Measurements from ENCODE around the gene RBMY1J. TPM values are rescaled to one million over a fixed set of nuclear protein-coding genes. Genes with fewer than 3 reads are reported as not detected.
"Not testable (repeated sequence)": the region's sequence is repeated elsewhere in the genome, so short reads cannot be mapped to it uniquely, and the experiment has no call there.

Gene RBMY1J
- not detected for total RNA-seq

DNA sequence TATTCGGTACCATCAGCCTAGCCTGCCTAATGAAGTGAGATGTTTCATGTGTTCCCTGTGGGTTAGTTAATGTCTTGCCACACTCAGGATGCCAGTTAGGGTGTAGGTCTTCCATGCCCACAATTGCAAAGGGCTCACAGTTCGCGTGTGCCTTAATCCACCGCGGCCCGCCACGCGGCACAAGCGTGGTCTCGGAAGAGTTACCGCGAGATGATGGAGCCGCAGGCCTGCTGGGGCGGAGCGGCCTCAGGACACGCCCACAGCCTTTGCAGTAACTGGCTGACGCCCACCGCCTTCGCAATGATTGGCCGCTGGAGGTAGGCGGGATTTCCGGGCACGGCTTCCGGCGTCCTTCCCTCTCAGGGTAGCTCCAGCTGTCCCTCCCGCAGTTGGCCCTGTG lies at the start of gene RBMY1J:
RBMY1J (plus strand) TSS at position 301 of the 400 bp plus-strand sequence. CDS start 2,038 bp downstream, outside the sequence.
- WGBS, result no CpG with 5 or more reads among the region's 26 CpGs
- H3K9me3 ChIP-seq; H3K27me3 ChIP-seq; H3K36me3 ChIP-seq; H3K4me3 ChIP-seq; H3K27ac ChIP-seq (replicated peaks in 1 of 4); DNase-seq (ENCODE audit: extremely low spot score); H3K4me1 ChIP-seq; intact Hi-C loops (cut with DNase I): not testable (repeated sequence)

DNA sequence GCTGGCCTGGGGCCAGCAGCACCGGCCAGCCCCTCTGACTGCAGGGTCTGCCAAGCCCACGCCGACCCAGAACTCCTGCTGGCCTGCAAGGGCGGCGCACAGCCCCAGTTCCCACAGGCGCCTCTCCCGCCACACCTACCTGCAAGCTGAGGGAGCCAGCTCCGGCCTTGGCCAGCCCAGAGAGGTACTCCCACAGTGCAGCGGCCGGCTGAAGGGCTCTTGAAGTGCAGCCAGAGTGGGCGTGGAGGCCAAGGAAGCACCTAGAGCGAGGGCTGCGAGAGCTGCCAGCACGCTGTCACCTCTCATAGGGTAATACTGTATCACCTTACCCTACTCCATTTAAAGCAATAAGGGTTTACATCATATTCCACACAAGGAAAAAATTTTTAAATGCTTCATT lies 35.8 kb upstream of the RBMY1J start:
- TF ChIP-seq EP300 (IDR thresholded peaks at IDR 0.05) (no peak), POLR2A (IDR thresholded peaks at IDR 0.05; ENCODE audit: low read depth) (no peak), POLR2AphosphoS5 (IDR thresholded peaks at IDR 0.05) (no peak)
- TF ChIP-seq, protein P1, sequence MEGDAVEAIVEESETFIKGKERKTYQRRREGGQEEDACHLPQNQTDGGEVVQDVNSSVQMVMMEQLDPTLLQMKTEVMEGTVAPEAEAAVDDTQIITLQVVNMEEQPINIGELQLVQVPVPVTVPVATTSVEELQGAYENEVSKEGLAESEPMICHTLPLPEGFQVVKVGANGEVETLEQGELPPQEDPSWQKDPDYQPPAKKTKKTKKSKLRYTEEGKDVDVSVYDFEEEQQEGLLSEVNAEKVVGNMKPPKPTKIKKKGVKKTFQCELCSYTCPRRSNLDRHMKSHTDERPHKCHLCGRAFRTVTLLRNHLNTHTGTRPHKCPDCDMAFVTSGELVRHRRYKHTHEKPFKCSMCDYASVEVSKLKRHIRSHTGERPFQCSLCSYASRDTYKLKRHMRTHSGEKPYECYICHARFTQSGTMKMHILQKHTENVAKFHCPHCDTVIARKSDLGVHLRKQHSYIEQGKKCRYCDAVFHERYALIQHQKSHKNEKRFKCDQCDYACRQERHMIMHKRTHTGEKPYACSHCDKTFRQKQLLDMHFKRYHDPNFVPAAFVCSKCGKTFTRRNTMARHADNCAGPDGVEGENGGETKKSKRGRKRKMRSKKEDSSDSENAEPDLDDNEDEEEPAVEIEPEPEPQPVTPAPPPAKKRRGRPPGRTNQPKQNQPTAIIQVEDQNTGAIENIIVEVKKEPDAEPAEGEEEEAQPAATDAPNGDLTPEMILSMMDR (IDR thresholded peaks at IDR 0.05), result no peak
- no peak overlapping the region for H3K4me3 ChIP-seq

DNA sequence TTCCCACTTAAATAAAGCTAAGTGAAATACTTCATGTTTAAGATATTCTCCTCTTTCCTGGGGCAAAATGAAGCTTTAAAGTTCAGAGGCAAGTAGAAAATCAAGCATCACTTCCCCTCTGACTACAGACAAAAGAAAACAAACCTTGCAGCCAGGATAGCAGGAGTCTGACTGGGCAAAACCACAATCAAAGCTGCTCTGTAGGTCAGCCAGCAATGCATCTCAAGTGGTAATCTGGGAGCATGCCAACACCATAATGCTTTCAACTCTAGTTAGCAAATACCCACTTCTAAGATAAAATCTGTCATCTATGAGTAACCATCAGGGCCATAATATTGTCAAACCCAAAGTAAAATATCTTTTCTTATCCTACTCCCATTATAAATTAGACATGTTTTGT lies 32.6 kb upstream of the RBMY1J start:
- Histone ChIP-seq H3K36me3 (no peaks in the 10 kb centered on the region), H3K27me3 (no peaks in the 10 kb centered on the region), H3K9me3 (no peaks in the 10 kb centered on the region), H3K27ac (replicated peaks in 1 of 4) (no peak overlapping the region), H3K4me3 (no peak overlapping the region), H3K4me1 (no peaks in the 10 kb centered on the region)
- intact Hi-C loops (cut with DNase I), result no loop called here
- TF ChIP-seq POLR2AphosphoS5 (IDR thresholded peaks at IDR 0.05) (no peak), POLR2A (IDR thresholded peaks at IDR 0.05; ENCODE audit: low read depth) (no peak), EP300 (IDR thresholded peaks at IDR 0.05) (no peak)
- TF ChIP-seq, protein P1 (IDR thresholded peaks at IDR 0.05), result no peak
- no peak for DNase-seq (ENCODE audit: extremely low spot score)

More for the DNA sequence above, 35.8 kb upstream of the RBMY1J start:
- DNase-seq (ENCODE audit: extremely low spot score), result no peak
- intact Hi-C loops (cut with DNase I), result no loop called here
- no peaks in the 10 kb centered on the region for H3K4me1 ChIP-seq
- H3K36me3 ChIP-seq, result no peaks in the 10 kb centered on the region
- no CpG with 5 or more reads among the region's 14 CpGs for WGBS
- no peaks in the 10 kb centered on the region for H3K9me3 ChIP-seq
- H3K27me3 ChIP-seq, result no peaks in the 10 kb centered on the region
- H3K27ac ChIP-seq (replicated peaks in 1 of 4), result no peak overlapping the region

DNA sequence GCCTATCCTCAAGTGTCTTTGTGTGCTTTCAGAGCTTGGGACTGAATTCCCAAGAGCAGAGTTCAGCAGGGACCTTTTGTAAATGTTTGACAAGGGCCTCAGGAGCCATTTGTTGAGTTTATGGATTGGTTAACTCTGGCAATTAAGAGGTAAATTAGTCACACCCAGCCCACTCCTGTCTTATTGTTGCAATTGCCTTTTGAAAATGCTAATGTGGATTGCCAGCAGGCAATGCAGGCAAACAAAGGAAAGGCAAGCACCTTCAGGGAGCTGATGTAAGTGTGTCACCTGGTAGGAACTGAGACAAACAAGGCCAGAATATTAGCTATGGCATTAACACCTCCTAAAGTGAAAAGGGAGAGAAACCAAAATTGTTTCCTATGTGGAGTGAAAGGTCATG lies 29.7 kb upstream of the RBMY1J start:
- H3K27me3 ChIP-seq, result no peaks in the 10 kb centered on the region
- H3K9me3 ChIP-seq, result no peaks in the 10 kb centered on the region
- no peak for DNase-seq (ENCODE audit: extremely low spot score)
- H3K4me3 ChIP-seq, result no peak overlapping the region
- TF ChIP-seq, protein P1 (IDR thresholded peaks at IDR 0.05), result no peak
- no peak for TF ChIP-seq POLR2A (IDR thresholded peaks at IDR 0.05; ENCODE audit: low read depth)
- TF ChIP-seq POLR2AphosphoS5 (IDR thresholded peaks at IDR 0.05), result no peak
- TF ChIP-seq EP300 (IDR thresholded peaks at IDR 0.05), result no peak
- H3K4me1 ChIP-seq, result no peaks in the 10 kb centered on the region
- H3K27ac ChIP-seq (replicated peaks in 1 of 4), result no peak overlapping the region
- intact Hi-C loops (cut with DNase I), result no loop called here
- H3K36me3 ChIP-seq, result no peaks in the 10 kb centered on the region

DNA sequence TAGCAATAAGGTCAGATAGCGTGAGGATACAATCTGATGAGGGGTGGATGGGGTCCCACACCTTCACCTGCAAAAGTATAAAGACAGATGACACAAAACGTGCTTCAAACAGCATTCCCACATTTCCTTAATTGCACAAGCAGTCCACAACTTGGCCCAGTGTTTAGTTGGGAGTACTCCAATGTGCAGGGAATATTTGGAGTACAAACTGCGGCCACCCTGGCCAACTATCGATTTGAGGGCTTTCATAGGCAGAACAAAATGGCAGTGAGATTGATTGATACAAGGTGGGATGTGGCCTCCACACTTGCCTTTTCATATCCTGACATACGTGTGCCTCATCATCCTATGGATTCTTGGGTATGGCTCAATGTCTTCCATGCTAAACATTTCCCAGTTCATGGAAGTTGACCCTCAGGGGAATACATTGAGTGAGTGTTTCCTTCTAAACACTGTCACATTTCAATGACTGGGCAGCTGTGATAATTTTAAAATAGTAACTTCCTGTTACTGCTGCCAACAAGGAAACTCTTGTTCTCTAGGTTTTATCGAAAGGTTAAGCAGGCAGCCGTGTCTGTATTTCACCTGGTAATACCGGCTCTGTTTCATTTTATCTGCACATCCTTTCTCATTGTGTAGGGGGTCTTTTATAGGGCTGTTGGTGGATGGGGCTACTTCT lies 41.6 kb downstream of the RBMY1J start:
- no CpG with 5 or more reads among the region's 8 CpGs for WGBS
- H3K4me1 ChIP-seq; DNase-seq (ENCODE audit: extremely low spot score); intact Hi-C loops (cut with DNase I); H3K36me3 ChIP-seq; H3K4me3 ChIP-seq; H3K27ac ChIP-seq (replicated peaks in 1 of 4); H3K27me3 ChIP-seq; H3K9me3 ChIP-seq: not testable (repeated sequence)

DNA sequence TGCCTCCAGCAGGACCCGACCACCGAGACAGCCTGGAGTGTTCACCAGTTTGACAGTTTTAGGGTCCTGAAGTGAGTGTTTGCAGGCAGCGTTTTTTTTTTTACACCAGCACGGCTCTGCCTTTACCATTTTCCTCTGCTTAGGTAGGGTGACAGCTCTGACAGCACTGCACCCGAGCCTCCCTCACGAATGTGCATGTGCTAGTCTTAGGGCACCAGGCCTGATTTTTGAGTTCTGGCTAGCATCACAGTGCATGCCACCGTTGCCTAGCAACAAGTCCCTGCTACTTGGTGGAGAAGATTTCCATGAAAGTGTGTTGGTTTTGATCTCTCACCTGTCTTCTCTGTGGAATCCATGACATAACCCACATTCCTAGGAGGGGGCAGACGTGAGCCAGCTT lies 52.3 kb downstream of the RBMY1J start:
- H3K4me3 ChIP-seq; H3K9me3 ChIP-seq; intact Hi-C loops (cut with DNase I); DNase-seq (ENCODE audit: extremely low spot score); H3K27ac ChIP-seq (replicated peaks in 1 of 4); H3K36me3 ChIP-seq; H3K27me3 ChIP-seq; H3K4me1 ChIP-seq: not testable (repeated sequence)
- WGBS, result no CpG with 5 or more reads among the region's 8 CpGs

DNA sequence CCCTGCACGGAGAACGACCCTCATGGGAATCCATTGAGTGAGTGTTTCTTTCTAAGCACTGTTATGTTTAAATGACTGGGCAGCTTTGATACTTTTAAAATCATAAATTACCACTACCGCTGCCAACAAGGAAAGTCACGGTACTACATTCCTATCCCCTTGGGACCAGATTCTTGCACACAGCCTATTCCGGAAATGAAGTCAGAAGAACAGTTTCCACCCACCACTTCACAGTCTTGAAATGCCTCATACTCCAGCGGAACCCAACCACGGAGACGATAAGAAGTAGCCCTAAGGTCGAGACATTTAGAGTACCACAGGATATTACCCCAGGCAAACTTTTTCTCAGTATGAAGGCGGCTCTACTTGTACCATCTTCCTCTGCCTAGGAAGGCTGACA lies 58.8 kb downstream of the RBMY1J start:
- H3K9me3 ChIP-seq; intact Hi-C loops (cut with DNase I); H3K4me1 ChIP-seq; H3K27ac ChIP-seq (replicated peaks in 1 of 4); DNase-seq (ENCODE audit: extremely low spot score); H3K36me3 ChIP-seq; H3K27me3 ChIP-seq; H3K4me3 ChIP-seq: not testable (repeated sequence)
- WGBS, result no CpG with 5 or more reads among the region's 10 CpGs
